ENCODE results near the gene MLLT3.

DNA sequence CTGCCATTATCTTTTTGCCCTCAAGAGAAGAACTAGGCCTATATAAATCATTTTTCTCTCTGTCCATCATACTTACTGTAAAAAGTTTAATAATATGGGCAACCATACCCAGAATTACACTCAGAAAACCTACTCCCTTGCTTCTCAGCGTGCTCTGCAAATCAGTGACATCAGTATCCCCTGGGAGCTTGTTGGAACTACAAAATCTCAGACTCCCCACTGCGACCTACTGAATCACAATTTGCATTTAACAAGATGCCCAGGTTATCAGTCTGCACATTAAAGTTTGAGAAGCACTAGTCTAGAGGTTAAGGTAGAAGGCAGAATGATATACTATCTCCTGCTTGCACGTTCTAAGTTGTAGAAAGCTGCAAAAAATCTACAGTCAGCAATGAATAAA lies 127.2 kb downstream of the MLLT3 start:
- TF ChIP-seq, protein P1, sequence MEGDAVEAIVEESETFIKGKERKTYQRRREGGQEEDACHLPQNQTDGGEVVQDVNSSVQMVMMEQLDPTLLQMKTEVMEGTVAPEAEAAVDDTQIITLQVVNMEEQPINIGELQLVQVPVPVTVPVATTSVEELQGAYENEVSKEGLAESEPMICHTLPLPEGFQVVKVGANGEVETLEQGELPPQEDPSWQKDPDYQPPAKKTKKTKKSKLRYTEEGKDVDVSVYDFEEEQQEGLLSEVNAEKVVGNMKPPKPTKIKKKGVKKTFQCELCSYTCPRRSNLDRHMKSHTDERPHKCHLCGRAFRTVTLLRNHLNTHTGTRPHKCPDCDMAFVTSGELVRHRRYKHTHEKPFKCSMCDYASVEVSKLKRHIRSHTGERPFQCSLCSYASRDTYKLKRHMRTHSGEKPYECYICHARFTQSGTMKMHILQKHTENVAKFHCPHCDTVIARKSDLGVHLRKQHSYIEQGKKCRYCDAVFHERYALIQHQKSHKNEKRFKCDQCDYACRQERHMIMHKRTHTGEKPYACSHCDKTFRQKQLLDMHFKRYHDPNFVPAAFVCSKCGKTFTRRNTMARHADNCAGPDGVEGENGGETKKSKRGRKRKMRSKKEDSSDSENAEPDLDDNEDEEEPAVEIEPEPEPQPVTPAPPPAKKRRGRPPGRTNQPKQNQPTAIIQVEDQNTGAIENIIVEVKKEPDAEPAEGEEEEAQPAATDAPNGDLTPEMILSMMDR (IDR thresholded peaks at IDR 0.05), result no peak
- TF ChIP-seq POLR2A (IDR thresholded peaks at IDR 0.05), result no peak
